Activated CD8-positive, alpha-beta memory T cell treated with anti-CD3 and anti-CD28 coated beads for 1 hour (primary cell): ENCODE results near the gene EPHA4.

Experiments used
- DNase-seq, 2 donors: peaks; one replicate each; pipeline ENCODE4 v3.0.0-alpha.2; 2020; ENCODE audit warnings: low read depth in 1 of 2; ENCODE audit errors: extremely low read depth in 1 of 2

EPHA4 gene

DNA sequence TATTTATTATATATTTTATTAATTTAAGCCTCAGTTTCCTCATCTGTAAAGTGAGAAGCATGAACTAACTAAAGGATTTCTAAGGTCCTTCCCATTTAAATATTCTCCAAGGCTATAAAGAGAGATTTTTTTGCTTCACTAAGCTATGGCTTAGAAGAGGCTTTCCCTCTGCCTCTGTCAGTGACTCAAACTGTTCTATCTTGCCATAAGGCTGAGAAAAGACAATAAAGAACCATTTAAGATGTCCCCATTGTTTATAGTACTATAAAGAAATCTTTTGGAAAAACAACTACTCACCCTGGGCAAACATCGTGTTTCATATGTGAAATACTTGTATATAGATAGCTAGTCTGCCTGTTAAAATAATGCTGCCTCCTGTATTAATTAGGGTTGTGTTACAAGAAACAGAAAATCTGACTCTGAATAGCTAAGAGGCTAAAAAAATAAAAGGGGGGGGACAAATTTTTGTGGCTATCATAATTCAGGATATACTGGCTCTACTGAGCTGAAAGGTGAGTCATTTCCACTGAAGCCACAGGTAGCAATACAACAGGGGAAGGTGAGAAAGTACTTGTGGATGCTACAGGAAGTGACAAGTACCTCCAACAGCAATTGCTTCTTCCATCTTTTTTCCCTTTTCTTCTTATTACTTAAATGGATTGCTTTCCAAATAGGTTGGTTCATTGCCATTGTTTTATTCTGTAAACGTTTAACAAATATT lies 25.4 kb downstream of the EPHA4 start:
- no peak for DNase-seq

DNA sequence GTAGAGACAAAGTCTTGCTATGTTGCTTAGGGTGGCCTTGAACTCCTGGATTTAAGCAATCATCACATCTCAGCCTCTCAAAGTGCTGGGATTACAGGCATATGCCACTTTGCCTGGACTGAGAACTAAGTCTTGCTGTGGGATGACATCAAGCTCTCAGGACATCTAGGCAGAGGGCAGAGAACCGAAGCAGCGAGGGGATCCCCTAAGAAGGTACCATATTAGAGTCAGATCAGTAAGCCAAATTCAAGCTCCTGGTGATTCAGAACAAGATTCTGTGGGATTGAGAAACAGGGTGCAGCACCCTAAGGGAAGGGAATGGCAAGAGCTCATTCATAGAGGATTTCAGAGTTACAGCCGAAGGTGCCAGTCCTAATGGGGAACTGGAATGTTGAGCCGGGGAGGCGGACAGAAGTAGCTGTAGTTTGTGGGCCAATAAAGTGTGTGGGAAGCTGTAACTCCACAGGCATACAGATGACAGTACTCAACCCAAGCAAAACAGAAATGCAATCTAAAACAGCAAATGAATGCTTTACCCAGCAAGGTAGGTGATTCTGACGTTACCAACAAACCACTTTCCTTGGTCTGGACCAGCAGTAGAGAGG lies 30.9 kb downstream of the EPHA4 start:
- no peak for DNase-seq

DNA sequence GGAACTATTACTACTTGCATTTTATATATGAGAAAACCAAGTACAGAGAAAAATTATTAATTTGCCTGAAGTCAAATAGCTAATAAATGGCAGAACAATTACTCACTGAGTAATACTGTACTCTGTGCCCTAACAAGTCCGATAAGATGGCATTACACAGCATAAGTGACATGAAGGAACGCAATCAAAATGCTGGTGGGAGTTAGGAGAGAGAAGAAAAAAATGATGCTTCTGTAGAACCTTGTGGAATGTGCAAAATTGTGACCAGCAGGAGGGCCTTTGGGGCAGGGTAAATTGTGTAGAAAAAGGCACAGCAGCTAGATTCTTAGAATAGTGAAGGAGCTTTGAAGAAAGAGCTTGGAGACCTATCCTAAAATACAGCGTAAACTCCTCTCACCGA lies 32.9 kb downstream of the EPHA4 start:
- DNase-seq: no peak

DNA sequence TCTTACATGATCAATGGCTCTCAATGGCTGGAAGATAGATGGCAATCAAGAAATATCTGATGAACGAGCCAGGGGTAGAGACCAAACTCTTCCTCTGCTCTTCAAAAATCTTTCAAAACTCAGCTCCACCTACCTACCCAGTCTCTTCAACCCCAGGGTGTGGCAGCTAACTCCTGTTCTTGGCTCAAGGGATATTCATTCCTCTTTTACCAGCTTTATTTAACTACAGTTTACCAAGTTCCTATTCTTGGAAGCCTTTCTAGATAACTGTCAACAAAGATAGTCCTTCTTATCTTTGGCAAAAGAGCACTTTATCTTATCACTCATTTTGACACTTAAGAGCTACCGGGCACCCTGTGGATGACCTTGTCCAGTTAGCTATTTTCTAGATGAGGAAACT lies 36.3 kb downstream of the EPHA4 start:
- DNase-seq: no peak

DNA sequence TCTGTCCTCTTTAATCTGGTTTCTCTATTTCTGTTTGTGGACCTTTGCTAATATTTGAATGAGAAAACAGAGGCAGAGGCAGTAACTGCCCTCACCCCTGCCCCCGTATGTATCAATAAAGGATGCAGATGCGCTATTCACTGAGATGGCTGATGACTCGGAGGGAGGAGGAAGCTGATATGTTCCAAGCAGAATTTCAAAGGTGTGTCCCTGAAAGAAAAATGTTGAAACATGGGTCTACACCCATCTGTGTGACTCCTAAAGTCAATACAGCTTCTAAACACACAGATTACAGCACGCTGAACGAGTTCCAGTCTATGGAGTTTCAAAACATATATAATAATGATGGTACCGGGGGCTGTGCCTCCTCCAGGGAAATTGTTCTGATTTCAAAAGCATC lies 38.8 kb downstream of the EPHA4 start:
- no peak for DNase-seq

DNA sequence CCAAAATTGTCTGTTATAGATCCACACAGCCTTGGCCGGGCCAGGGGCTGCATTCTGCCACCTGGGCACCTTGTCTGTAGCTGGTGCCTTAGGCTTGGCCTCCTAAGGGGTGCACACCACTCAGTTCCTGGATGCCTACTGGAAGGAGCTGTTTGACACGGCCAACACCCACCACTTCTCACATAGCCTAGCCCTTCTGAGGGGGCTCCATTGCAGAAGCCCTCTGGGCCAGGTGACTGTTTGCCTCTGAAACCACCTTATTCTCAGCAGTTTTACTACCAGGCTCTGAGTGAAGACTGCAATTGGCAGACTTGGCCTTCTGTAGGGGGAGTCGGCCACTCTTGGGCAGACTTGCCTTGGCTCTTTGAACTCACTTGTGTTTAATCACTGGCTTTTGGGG lies 39.5 kb downstream of the EPHA4 start:
- DNase-seq: no peak

DNA sequence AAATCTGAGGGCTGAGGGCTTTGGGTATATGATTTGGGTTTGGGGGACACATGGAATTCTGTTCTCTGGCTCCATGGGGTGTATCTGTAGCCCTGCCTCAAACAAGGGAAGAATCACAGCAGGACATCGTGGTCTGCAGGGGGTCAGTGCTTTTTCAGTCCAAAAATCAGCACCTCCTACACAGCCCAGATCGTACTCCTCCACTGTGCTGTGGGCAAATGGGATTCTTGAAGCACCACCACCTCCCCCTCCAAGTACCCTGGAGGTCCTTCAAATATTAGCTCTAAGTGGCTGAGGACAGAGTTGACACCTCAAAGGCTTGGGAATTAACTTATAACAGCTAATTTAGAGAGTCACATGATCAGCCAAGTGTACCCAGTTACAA lies 41.5 kb downstream of the EPHA4 start:
- DNase-seq: no peak

DNA sequence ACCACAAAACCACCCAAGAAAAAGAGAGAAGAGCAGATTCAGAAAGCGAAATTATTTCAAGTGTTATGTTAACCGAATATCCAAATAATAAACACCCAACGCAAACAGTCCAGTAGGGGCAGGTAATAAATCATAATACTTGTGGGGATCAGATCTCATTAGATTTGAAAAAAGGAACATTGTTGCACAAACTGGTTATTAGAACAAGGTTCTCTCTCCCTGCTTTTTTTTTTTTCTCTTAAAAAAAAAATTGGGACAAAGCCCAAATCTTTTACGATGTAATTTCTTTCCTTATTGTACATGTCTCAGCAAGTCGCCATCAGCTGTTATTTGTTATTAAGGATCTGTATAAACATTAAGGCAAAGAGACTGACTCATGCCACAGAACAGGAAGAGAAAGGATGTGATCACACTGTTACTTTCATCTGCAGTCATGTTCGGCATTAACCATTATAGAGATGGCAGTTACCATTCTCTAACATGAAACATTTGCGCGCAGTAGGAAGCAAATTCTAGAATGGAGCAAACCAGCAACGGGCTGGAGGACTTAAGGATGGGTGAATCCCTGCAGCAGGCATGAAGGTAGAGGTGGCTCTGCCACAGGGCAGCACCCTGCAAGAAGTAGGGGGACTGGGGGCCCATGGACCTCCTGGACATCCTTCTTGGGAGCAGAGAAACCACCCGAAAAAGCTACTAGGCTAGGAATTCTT lies 42.0 kb downstream of the EPHA4 start:
- DNase-seq: no peak

DNA sequence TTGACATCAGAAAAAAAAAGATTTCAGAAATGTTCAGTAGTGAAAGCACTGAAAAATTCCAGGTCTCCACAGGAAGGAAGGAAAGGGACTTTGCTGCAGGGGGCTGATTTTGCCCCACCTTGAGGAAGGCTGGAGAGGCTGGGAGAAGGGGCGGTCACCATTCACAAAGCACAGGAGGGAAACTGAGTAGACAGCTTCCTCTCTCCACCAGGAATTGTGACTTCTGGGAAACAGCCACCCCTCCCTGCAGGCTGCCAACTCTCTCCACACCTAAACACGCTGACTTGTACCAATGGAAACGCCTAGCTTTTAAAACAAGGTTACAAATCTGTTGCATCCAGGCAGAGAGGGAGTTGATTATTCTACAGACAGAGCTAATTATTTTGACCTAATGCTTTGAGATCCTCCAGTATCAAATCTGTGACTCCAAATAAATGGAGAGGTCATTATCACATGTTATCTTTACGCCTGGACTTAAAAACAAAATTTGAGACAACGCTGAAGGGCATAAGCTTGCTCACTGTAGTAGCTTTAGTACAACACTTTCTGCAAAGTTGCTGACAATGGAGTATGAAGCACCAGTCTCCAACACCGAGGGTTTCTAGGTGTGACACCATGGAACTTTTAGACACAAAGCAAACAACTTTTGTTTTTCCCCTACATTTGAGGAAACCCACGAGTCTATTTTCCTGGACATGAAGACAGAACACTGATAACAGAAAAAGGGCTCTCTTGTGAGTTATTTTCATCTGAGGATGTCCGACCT lies 42.7 kb downstream of the EPHA4 start:
- no peak for DNase-seq

DNA sequence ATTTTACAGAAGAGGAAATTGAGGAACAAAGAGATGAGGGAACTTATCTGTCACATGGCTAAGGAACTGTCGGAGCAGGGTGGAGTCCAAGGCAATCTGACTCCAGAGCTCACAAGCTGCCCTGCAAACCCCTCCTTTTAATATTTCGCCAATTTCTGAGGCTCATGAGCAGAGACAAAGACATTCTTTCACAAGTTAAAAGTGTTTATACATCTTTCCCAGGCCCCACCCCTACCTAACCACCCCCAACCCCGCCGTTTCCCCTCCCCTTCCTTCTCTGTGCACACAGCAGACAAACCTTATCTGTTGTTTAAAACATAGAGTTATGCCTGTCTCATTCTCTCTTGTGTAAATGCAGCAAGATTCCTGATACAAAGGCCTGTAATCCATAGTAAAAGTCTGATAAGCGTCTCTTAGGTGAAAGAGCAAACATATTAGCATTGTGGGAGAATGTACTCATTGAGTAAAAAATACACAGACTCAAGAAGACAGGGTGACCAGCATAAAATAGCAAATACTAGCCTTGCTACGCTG lies 44.3 kb downstream of the EPHA4 start:
- DNase-seq: no peak

DNA sequence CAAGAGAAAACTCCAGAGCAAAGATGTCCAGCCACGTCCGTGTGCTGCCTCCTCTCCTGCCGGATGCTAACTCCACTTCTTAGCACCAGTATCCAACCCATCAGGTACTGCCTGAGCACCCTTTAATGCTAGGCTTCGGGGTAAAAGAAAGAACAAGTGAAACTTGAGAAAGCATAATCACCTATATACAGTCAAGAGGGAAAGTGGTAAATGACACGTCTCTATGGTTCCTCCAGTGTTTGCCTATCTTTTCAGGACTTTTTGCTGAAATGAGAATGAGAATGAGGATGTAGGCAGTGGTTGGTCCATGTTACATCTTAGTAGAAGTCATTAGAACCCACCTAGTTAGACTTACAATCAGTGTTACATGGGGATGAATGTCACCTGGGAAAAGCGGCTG lies 47.9 kb downstream of the EPHA4 start:
- no peak for DNase-seq

DNA sequence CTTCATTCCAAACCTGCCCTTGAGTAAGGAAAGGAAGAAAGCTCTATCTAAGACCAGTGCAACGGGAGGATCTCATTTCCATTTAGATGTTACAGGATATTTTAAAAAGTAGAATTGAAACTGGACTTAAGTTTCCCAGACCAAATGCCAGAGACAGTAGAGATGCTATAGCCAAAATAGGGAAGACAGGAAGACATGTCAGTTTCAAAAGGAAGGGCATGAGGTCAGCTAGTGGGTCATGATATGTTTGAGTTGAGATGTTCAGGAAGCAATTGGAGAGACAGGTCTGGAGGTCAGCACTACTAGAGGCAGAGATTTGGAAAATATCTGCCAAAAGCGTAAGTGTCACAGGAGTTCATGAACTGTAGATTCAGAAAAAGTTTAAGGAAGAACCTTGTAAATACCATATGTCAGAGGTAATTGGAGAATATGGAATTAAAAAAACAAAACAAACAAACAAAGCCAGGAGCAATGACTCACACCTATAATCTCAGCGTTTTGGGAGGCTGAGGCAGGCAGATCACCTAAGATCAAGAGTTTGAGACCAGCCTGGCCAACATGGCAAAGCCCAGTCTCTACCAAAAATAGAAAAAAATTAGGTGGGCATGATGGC lies 50.8 kb downstream of the EPHA4 start:
- no peak for DNase-seq

DNA sequence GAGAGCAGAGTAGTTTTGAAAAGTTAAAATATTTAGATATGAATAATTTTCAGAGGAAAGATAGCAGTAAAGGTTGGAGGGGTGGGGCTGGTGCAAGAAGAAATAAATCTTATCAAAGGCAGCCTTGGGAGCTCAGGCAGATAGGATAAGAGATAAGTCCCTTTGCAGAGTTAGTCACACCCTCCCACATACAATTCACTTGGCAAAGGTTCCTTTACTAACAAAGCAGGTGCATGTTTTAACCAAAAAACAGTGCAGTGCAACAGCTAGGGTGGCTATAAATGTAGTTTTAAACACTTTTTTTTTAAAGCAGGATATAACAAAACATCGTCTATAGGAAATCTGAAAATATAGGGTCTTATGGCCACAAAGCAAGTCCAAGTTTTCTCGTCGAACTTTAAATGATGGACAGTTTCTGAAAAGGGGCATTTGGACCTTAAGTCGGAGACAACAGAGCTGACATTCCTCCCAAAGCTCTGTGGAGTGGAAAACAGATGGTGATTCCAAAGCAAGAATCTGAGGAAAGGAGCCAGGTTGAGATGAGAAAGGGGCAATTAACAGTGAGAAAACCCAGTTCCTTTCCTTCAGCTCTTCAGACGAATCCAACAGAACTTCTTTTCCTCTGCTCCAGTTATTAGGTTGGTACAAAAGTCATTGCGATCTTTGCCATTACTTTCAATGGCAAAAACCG lies 53.0 kb downstream of the EPHA4 start:
- DNase-seq: no peak

DNA sequence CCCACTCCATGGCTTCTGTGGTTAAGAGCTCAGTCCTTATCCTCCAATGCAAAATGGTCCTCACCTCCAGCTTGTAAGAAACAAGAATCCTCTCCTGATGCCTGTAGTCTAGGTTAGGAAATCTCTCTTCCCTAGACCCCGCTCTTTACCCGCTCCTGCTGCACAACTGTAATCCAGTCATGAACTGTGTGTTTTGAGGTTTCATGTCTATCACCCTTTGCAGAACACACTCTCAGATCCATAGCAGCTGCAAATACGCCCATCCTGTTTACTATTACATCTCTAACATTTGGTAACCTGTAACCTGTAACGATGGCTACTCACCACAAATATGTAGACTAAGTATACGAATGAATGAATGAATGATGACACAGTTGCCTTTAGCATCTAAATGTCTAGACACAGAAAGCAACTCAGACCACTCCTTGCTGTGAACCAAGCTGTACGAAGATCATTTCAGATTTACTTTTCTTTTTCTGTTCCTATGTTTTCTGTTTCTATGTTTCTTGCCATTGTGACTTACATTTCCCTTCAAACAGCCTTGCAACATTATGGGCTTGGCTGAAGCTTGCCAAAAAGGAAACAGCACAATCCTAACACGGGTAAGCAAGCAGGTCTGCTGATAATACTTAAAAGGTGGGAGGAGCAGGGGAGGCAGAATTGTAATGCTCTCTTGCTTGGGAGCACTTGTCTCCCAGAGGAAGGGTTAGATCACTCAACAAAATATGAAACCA lies 53.7 kb downstream of the EPHA4 start:
- no peak for DNase-seq

DNA sequence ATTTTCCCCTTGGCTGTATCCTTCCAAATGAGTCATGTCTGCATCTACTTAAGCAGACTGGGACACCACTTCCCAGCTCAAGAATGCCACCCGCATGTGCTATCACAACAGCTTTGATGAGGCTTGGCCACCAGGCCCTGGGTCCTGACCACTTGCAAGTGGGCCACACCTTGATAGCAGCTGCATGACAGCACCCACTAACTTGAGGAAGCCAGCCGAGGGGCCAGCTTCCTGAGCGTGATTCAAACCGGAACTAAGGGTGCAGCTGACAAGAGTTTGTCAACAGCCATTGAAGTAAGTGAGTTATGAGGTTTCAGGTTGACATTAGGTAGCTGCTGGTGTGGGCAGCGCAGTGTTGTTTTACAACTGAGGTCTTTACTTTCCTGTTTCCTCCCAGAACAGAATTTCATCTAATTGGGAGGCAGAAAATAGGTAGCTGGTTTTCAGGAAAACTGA lies 54.4 kb downstream of the EPHA4 start:
- DNase-seq: peak; percentile 38 to 40

DNA sequence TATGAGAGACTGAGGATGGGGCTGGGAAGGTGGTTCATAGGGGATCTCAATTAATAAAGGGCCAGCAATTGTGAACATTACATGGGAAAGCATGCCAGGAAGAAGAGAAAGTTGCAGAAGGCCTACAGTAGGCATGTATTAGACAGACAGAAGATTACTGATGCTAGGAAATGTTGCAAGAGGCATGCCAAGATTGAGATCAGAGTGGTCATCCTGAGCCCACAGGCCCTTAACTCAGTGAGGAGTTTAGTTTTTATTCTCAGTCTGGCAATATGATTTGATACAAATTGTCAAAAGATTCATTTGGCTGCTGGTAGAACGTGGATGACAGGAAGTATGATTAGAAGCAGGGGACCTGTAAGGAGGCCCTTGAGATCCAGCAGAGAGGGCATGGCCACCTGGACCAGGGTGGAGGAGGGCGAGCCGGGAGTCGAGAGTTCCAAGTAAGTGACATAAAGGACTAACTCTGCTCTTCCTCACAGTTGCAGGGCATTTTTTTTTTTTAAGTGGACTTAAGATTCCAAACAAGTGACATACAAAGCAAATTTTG lies 54.9 kb downstream of the EPHA4 start:
- no peak for DNase-seq

DNA sequence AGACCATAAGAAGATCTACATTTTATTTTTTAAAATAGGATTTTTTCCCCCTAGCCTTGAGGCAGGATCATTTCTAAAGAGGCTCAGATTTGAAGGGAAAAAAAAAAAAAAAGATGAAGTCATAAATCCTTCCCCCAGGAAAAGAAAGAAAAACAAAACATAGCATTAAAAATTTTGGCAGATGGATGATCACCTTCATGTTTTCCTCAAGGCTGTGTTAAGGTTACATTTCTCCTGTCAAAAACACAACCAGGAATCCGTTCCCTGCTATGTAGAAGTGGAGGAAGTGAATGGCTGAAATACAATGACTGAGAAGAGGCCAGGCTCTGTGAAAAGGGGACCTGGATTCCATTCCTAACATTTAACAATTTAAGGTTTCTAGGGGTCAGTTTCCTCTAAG lies 56.2 kb downstream of the EPHA4 start:
- no peak for DNase-seq

DNA sequence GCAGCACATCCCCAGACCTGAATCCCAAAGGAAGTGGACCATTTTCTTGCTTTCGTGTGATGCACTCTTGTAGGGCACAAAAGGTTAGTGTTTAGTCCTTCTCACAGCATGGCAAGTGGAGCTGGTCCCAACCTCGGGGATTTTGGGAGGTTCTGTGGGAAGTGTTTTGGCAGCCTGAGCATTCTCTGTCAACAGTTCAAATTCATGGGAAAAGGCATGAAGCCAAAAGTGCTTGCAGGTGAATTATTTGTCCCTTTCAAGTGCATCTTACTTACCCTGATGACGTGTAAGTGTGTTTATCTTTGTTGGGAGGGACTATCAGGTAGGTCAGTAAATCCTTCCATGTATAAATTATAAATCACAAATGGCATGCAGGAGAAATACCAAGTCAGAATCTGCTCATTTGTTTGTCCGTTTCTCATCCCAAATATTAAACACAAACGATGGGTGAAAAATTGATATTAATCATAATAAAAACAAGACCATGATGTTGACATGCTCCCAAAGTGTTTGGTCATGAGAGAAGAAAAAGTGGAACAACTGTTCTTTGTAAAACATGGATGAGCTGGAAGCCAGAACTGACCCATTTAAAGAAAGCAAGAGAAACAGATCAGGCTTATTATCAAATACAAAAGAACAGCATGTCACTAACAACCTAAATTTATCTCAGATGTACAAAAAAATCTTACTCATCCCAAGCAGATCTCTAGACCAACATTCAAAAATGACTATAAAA lies 57.6 kb downstream of the EPHA4 start:
- DNase-seq: no peak

DNA sequence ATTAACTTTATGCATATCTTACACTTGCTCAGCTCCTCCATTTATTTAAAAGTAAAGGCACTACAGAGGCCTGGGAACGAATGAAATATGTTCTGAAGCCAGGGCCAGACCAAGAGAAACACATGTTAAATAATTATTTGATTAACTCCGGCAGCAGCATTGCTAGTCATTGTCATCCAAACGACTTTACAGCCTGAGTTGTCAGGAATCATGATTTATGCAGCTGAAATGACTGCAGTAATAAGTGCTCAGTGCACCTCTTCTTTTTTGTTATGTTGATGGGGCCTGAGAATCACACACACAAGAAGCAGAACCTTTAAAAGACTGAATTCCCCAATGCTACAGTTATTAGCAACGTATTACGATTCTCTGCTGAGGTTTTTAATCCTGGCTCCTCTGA lies 58.9 kb downstream of the EPHA4 start:
- DNase-seq: no peak
